GM12874 (cell line): ENCODE results near the gene KLHL18.

Experiments
- CTCF ChIP-seq: IDR thresholded peaks from 2 replicates; pipeline ENCODE4 v1.5.1; 2011; ENCODE audit warnings: low read depth, mild to moderate bottlenecking, control low read depth, low read length, moderate library complexity; ENCODE audit not compliant: insufficient read depth

KLHL18 gene

GRCh38 chr3:47266709-47267489, 15.8 kb upstream of the KLHL18 start:
- no peak for TF ChIP-seq CTCF

- no peak for TF ChIP-seq CTCF
Observed at GRCh38 chr3:47267490-47267824, 15.3 kb upstream of the KLHL18 start.

GRCh38 chr3:47270526-47270925, 12.2 kb upstream of the KLHL18 start:
- no peak for TF ChIP-seq CTCF

- TF ChIP-seq CTCF = no peak
Observed at GRCh38 chr3:47273564-47273963, 9.2 kb upstream of the KLHL18 start.

GRCh38 chr3:47274652-47275051, 8.1 kb upstream of the KLHL18 start:
- TF ChIP-seq CTCF = no peak

- no peak for TF ChIP-seq CTCF
Observed at GRCh38 chr3:47276558-47276957, 6.2 kb upstream of the KLHL18 start.

- no peak for TF ChIP-seq CTCF
Observed at GRCh38 chr3:47280519-47280918, 2.2 kb upstream of the KLHL18 start.

GRCh38 chr3:47283193-47283537, 421 bp downstream of the KLHL18 start:
- TF ChIP-seq CTCF = no peak
